ENCODE measurements around the gene STK4.
"Not testable (repeated sequence)": the region's sequence is repeated elsewhere in the genome, so short reads cannot be mapped to it uniquely, and the experiment has no call there.

Gene STK4

GRCh38 chr20:44988631-44989171, 22.4 kb downstream of the STK4 start:
- DNase-seq (ENCODE audit: low read depth) = no peak

DNA sequence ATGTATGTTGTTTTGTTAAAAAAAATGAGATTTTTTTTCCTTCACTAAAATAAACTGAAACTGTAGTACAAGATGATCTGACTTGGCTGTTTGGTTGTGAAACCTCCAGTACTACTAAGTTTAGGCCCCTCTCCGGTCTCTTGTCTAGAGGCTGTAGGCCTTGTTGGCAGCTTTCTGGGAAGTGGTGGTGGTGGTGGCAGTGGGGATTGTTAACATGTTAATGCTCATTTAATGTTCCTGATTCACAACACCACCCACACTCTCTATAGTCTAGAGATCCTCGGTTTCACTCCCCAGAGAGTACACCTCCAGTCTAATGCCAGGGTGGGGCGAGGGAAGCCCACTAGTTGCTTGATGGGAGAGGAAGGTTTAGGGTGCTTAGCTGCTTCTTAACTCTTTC, 24.1 kb downstream of the STK4 start:
- DNase-seq (ENCODE audit: low read depth) = no peak

- DNase-seq (ENCODE audit: low read depth) = no peak
Measured at GRCh38 chr20:44990957-44991356, 24.6 kb downstream of the STK4 start.

DNA sequence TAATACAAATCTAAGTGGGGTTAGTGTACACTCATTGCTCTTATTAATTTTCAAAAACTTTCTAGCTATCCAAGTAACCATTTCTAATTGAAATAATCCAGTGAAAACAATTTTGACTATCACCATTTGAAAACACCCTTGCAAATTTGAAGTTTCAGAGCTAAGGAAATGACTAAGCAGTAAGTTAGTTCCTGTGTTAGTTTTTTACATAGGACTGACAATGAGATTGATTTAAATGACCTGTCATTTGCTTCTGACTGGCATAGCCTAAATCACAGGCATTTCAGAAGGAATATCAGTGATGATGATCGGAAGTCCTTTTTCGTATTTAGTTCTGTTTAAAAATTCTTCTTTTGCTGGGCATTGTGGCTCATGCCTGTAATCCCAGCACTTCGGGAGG, 27.0 kb downstream of the STK4 start:
- no peak for DNase-seq (ENCODE audit: low read depth)

DNA sequence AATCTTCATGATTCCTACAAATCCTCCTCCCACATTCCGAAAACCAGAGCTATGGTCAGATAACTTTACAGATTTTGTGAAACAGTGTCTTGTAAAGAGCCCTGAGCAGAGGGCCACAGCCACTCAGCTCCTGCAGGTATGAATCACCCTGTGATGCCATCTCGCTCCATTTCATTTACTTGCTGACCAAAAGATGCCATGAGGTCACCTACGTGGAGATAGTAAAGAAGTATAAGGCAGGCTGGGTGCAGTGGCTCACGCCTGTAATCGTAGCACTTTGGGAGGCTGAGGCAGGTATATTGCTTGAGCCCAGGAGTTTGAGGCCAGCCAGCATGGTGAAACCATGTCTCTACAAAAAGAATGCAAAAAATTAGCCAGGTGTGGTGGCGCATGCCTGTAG, 30.9 kb downstream of the STK4 start:
- DNase-seq (ENCODE audit: low read depth) = no peak

DNA sequence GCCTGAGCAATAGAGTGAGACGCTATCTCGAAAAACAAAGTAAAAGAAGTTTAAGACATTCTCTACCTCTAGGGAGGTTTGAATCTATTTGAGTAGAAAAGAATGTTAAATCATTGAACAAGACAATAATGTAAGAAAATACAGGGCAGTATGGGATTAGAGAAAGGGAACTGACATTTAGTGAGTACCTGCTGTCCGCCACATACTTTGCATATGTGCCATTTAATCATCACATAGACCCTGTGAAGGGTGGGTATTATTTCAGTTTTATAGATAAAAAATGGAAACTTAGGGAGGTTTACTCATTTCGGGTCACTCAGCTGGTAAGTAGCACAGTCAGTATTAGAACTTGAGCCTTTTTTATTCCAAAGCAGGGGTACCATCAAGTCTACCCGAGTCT, 31.4 kb downstream of the STK4 start:
- no peak for DNase-seq (ENCODE audit: low read depth)

GRCh38 chr20:45008521-45009049, 42.3 kb downstream of the STK4 start:
- DNase-seq (ENCODE audit: low read depth) = peak; percentile 69

DNA sequence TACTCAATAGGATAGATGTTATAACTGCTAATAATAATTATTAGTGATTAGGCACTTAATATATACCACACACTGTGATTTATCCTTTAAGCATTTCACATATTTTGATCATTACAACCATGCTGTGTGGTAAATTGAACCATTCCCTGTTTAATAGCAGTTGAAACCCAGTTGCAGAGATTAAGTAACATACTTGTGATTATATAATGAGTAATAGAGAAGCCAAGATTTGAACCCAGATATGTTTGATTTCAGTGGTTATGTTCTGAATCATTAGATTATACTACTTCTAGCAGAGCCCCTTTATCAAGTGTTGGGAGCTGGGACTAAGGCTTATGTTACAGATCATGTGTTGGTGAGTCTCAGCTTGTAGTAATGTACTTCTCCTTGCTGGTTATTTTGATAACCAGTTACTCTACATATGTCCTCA, 44.1 kb downstream of the STK4 start:
- DNase-seq (ENCODE audit: low read depth) = peak; percentile 81

DNA sequence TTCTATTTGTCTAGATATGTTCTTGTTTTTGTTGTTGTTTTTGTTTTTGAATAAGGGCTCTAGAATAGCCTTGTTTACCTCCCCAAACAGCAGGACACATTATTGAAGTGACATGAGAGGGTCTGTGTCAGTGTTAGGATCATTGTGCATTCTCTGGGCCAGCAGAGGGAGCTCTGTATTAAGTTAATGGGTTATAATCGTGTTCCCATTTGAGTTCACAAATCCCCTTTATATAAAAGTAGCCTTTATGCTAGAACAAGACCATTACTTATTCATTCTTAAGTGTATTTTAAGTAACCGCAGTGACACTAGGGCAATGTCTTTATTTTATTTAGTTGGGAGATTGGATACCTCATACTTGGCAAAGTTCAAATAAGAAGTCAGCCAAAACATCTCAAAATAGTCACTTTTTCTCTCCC, 44.8 kb downstream of the STK4 start:
- DNase-seq (ENCODE audit: low read depth) = peak; percentile 64

DNA sequence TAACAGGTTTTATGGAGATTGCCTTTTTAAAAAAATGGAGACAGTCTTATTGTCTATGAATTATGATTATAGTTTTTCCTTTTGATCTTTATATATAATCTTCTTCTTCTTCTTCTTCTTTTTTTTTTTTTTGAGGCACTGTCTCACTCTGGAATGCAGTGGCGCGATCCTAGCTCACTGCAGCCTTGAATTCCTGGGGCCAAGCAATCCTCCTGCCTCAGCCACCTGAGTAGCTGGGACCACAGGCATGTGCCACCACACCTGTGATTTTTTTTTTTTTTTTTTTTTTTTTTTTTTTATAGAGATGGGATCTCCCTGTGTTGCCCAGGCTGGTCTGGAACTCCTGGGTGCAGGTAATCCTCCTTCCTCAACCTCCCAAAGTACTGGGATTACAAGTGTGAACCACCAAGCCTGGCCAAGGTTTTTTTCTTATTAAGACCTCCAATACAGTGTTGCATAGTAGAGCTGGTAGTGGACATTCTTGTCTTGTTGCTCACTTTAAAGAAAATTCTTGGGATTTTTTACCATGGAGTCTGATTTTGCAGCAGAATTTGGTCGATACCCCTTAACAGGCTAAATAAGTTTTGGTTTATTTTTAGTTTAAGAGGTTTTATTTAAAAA, 46.5 kb downstream of the STK4 start:
- DNase-seq (ENCODE audit: low read depth) = peak; percentile 66

GRCh38 chr20:45014131-45014530, 47.8 kb downstream of the STK4 start:
- DNase-seq (ENCODE audit: low read depth) = not testable (repeated sequence)

DNA sequence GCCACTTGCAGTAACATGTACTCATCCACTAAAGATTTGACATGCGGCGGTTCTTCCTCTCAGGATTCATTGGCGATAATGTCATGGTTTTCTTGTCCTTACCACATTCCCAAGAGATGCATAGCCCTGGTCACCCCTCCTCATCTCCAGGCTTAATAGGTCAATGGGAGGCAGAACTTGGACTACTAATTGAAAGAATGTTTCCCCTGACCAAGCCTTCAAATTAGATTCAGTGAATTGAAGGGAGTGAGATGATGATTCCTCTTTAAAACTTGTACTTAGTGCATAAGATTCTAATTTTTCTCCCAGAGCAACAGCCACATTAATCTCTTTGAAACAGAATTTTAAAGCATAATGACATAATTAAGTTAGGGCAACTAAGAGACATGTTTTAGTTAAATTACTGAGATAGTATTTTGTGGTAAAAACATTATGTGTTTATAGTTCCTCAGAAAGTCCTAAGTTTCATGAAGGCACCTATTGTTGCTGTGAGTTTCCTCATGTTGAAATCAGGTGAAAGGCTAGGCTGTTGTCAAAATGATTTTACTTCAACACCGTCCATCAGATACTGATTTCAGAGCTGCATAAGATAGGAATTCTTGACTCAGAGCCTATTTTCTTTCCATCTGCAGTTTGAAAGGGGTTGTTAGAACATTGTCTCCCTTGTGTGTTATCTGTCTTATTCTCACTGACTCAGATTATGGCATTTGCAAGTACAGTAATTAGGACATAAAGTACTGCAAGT, 48.5 kb downstream of the STK4 start:
- DNase-seq (ENCODE audit: low read depth) = peak; percentile 95

- peak; percentile 93 for DNase-seq (ENCODE audit: low read depth)
Measured at GRCh38 chr20:45016089-45016671, 49.9 kb downstream of the STK4 start.

GRCh38 chr20:45017281-45017680, 51.0 kb downstream of the STK4 start:
- DNase-seq (ENCODE audit: low read depth) = no peak

GRCh38 chr20:45017857-45018256, 51.5 kb downstream of the STK4 start:
- DNase-seq (ENCODE audit: low read depth) = peak; percentile 85

DNA sequence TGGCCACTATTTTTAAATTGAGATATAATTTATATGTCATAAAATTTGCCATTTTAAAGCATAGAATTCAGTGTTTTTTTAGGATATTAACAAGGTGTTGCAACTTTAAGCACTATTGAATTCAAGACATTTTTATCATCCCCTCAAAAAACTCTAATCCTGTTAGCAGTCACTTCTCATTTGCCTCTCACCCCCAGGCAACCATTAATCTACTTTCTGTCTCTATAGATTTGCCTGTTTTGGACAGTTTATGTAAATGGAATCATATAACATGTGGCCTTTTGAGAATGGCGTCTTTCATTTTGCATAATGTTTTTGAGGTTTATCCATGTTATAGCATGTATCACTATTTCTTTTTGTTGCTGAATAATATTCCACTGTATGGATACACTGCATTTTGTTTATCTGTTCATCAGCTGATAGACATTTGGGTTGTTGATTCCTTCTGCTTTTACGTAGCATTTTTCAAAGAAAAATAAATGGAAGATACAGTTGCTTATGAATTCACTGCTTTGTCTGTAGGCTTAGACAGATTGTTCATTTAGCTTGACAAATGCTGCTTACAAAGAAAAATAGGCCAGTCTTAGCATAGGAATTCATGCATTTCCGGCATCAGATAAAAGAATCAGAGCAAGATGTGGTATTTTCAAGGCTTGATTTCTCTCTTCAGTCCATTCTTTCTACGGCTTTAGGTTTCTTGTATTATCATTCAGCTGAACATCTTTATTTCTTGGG, 52.9 kb downstream of the STK4 start:
- DNase-seq (ENCODE audit: low read depth) = peak; percentile 72

DNA sequence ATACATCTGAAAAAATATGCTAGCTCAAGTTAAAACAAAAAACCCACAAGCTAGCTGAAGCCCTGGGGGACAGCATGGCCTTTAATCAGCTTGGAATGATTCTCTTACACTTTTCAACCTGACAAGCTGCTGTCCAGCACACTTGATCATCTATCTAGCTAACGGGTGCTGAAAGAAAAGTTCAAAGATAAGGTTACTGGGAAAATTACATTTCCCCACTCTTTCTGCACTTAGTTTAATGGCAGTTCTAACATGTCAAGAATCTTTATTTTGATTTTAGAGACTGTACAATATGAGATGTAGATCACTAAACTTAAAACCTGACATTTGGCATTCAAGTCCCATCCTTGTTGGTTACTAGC, 53.4 kb downstream of the STK4 start:
- peak; percentile 71 for DNase-seq (ENCODE audit: low read depth)

GRCh38 chr20:45020236-45020886, 54.0 kb downstream of the STK4 start:
- DNase-seq (ENCODE audit: low read depth) = peak; percentile 87

- DNase-seq (ENCODE audit: low read depth) = peak; percentile 59
Measured at GRCh38 chr20:45021631-45022030, 55.3 kb downstream of the STK4 start.

- not testable (repeated sequence) for DNase-seq (ENCODE audit: low read depth)
Measured at GRCh38 chr20:45023140-45023539, 56.8 kb downstream of the STK4 start.

GRCh38 chr20:45028424-45029136, 62.3 kb downstream of the STK4 start:
- no peak for DNase-seq (ENCODE audit: low read depth)

Measured in amniotic epithelial cell (primary cell).